Rectal smooth muscle tissue (tissue), 1 donor: ENCODE data around the gene ARHGAP45.

Experiments used
- H3K27ac ChIP-seq: one replicate; pipeline ENCODE4 v1.7.0; 2013; ENCODE audit warnings: low read depth, low read length, inconsistent platforms
- H3K27me3 ChIP-seq: one replicate; pipeline ENCODE4 v1.7.0; 2013; ENCODE audit warnings: low read length; ENCODE audit not compliant: control insufficient read depth, insufficient read depth
- H3K36me3 ChIP-seq: one replicate; pipeline ENCODE4 v1.7.0; 2013; ENCODE audit warnings: low read length; ENCODE audit not compliant: control insufficient read depth, insufficient read depth
- H3K4me1 ChIP-seq: one replicate; pipeline ENCODE4 v1.7.0; 2013; ENCODE audit warnings: low read length; ENCODE audit not compliant: control insufficient read depth, insufficient read depth
- H3K4me3 ChIP-seq: one replicate; pipeline ENCODE4 v1.7.0; 2013; ENCODE audit warnings: low read length
- H3K9ac ChIP-seq: one replicate; pipeline ENCODE4 v1.7.0; 2013; ENCODE audit warnings: low read length

ARHGAP45 gene

GRCh38 chr19:1054102-1055027, 12.6 kb upstream of the ARHGAP45 start:
- no peak overlapping the region for H3K4me3 ChIP-seq
- no peak overlapping the region for H3K9ac ChIP-seq
- H3K4me1 ChIP-seq, result no peaks in the 10 kb centered on the region
- H3K27me3 ChIP-seq, result no peaks in the 10 kb centered on the region
- H3K27ac ChIP-seq, result no peak overlapping the region
- no peaks in the 10 kb centered on the region for H3K36me3 ChIP-seq

GRCh38 chr19:1055028-1055425, 11.9 kb upstream of the ARHGAP45 start:
- Histone ChIP-seq H3K27me3 (no peaks in the 10 kb centered on the region), H3K4me3 (no peak overlapping the region), H3K36me3 (no peaks in the 10 kb centered on the region), H3K4me1 (no peaks in the 10 kb centered on the region), H3K9ac (no peak overlapping the region), H3K27ac (no peak overlapping the region)

GRCh38 chr19:1055886-1056620, 10.9 kb upstream of the ARHGAP45 start:
- Histone ChIP-seq H3K9ac (no peak overlapping the region), H3K27ac (no peak overlapping the region), H3K27me3 (no peaks in the 10 kb centered on the region), H3K4me1 (no peaks in the 10 kb centered on the region), H3K36me3 (no peaks in the 10 kb centered on the region), H3K4me3 (no peak overlapping the region)

- no peaks in the 10 kb centered on the region for H3K27me3 ChIP-seq
- no peak overlapping the region for H3K27ac ChIP-seq
- H3K4me1 ChIP-seq, result no peaks in the 10 kb centered on the region
- H3K4me3 ChIP-seq, result no peak overlapping the region
- H3K9ac ChIP-seq, result no peak overlapping the region
- H3K36me3 ChIP-seq, result no peaks in the 10 kb centered on the region
Observed at GRCh38 chr19:1057176-1057855, 9.7 kb upstream of the ARHGAP45 start.

GRCh38 chr19:1058112-1058511, 8.9 kb upstream of the ARHGAP45 start:
- no peak overlapping the region for H3K4me3 ChIP-seq
- H3K36me3 ChIP-seq, result no peaks in the 10 kb centered on the region

GRCh38 chr19:1060689-1061088, 6.3 kb upstream of the ARHGAP45 start:
- H3K27me3 ChIP-seq, result peaks cover 3% of the 10 kb centered on the region
- no peak overlapping the region for H3K4me3 ChIP-seq
- no peaks in the 10 kb centered on the region for H3K4me1 ChIP-seq
- no peak overlapping the region for H3K27ac ChIP-seq
- no peaks in the 10 kb centered on the region for H3K36me3 ChIP-seq
- H3K9ac ChIP-seq, result no peak overlapping the region

More at GRCh38 chr19:1058112-1058511, 8.9 kb upstream of the ARHGAP45 start:
- no peak overlapping the region for H3K27ac ChIP-seq
- H3K4me1 ChIP-seq, result no peaks in the 10 kb centered on the region
- no peaks in the 10 kb centered on the region for H3K27me3 ChIP-seq
- no peak overlapping the region for H3K9ac ChIP-seq

GRCh38 chr19:1061987-1062386, 5.0 kb upstream of the ARHGAP45 start:
- H3K4me1 ChIP-seq, result no peaks in the 10 kb centered on the region
- H3K4me3 ChIP-seq, result no peak overlapping the region
- no peaks in the 10 kb centered on the region for H3K36me3 ChIP-seq
- H3K27me3 ChIP-seq, result peaks cover 6% of the 10 kb centered on the region
- no peak overlapping the region for H3K27ac ChIP-seq
- no peak overlapping the region for H3K9ac ChIP-seq

- Histone ChIP-seq H3K27me3 (peaks cover 10% of the 10 kb centered on the region), H3K9ac (no peak overlapping the region), H3K27ac (no peak overlapping the region), H3K4me3 (no peak overlapping the region), H3K4me1 (no peaks in the 10 kb centered on the region), H3K36me3 (no peaks in the 10 kb centered on the region)
Observed at GRCh38 chr19:1062387-1063029, 4.5 kb upstream of the ARHGAP45 start.

- Histone ChIP-seq H3K27me3 (peaks cover 12% of the 10 kb centered on the region), H3K9ac (no peak overlapping the region), H3K4me1 (no peaks in the 10 kb centered on the region), H3K36me3 (no peaks in the 10 kb centered on the region), H3K4me3 (no peak overlapping the region), H3K27ac (no peak overlapping the region)
Observed at GRCh38 chr19:1063030-1063908, 3.7 kb upstream of the ARHGAP45 start.

- Histone ChIP-seq H3K27me3 (peaks cover 12% of the 10 kb centered on the region), H3K9ac (no peak overlapping the region), H3K36me3 (no peaks in the 10 kb centered on the region), H3K4me1 (no peaks in the 10 kb centered on the region), H3K4me3 (no peak overlapping the region), H3K27ac (no peak overlapping the region)
Observed at GRCh38 chr19:1063909-1064660, 2.9 kb upstream of the ARHGAP45 start.
